ENCODE data around the gene LGALS3BP. TPM values are rescaled to one million over a fixed set of nuclear protein-coding genes. Genes with fewer than 3 reads are reported as not detected.
A peak's percentile ranks its signal among the peaks of the same experiment; 100 is the strongest.
"Not testable (repeated sequence)": the region's sequence is repeated elsewhere in the genome, so short reads cannot be mapped to it uniquely, and the experiment has no call there.

Gene LGALS3BP, protein sequence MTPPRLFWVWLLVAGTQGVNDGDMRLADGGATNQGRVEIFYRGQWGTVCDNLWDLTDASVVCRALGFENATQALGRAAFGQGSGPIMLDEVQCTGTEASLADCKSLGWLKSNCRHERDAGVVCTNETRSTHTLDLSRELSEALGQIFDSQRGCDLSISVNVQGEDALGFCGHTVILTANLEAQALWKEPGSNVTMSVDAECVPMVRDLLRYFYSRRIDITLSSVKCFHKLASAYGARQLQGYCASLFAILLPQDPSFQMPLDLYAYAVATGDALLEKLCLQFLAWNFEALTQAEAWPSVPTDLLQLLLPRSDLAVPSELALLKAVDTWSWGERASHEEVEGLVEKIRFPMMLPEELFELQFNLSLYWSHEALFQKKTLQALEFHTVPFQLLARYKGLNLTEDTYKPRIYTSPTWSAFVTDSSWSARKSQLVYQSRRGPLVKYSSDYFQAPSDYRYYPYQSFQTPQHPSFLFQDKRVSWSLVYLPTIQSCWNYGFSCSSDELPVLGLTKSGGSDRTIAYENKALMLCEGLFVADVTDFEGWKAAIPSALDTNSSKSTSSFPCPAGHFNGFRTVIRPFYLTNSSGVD
- total RNA-seq, result 73.3 and 74.2 TPM in 2 replicates

DNA sequence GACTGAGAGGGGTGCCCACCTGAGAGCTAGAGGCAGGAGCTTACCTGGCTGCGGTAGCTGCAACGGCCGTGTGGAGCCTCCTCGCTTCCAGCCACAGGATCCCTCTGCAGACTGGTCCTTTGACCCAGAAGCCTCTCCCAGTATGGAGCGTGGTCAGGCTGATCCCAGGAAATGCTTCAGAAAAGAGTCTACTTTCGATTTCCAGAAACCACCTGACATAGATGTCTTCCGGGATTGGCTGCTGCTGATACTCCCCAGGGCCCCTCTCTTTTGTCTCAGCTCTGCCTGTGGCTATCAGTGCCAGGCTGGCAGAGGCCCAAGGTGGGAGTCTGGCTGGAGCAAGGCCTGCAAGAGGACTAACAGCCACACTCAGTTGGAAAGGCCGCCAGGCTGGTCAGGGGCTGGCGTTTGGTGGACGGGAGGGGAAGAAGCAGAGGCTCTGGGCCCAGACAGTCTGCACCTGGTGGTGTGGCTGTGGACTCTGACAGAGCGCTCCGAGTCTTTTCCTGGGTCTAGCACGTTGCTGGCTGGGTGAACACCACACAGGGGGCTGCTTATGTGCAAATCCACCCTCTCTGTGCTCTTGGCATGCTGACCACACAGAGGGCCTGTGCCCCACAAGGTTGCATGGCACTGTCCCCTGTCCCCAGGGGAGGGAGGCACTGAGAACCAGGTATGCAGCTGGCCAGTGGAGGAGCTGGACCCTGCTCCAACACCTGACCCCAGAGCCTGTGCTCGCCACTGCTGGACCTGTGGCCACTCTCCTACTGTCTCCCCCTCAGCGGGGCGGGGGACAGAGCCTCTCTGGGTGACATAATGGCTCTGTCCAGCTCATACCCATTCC is at the start of gene LGALS3BP:
TSS of gene LGALS3BP (minus strand) at position 144 of the 844 bp plus-strand sequence. CDS start 2,732 bp downstream, outside the sequence.
- Mint-ChIP-seq H3K9me3 (no peaks in the 10 kb centered on the region), H3K27ac (peak within 1 kb of the TSS; percentile 88)
- intact Hi-C loops (cut with micrococcal nuclease), result no loop called here

DNA sequence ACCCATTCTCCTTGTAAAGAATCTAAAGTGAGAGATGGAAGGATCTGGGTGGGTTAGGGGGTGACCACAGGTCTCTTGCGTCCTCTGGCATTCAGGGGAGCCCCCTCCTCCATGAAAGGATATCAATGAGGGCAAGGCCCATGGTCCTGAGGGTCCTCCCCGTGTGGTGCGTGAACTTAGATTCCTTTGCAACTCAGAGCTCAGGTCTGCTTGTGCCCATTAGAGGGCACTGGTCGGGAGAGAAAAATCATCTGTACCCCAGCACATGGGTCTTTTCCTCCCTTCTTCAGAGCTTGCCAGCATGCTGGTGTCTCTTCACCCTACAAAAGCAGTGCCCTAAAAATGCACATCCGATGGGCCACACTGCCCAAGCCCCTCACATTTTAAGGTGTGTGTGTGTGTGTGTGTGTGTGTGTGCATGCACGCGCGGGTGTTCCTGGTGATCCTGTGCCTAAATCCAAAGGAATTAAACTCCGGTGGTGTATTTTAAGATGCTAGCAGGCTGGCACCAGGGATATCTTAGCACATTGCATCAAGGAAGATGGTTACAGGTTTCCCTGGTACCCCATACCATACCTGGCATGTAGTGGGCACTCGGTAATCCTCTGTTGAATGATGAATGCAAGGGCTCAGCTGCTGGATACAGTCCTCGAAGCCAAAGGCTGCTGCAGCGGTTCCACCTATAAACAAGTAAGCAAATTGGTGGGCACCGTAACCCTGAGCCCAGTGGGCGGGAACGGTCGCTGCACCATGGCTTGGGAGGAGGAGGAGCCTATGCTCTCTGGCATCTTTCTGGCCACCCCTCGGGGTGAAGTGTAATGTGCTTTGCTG is 49.0 kb upstream of the LGALS3BP start:
- peaks cover 39% of the 10 kb centered on the region for H3K27me3 Mint-ChIP-seq
- H3K4me1 Mint-ChIP-seq, result peaks cover 6% of the 10 kb centered on the region
- H3K27ac Mint-ChIP-seq, result no peak overlapping the region
- no peak overlapping the region for H3K4me3 Mint-ChIP-seq
- H3K36me3 Mint-ChIP-seq (ENCODE audit: low read depth), result no peaks in the 10 kb centered on the region
- intact Hi-C loops (cut with micrococcal nuclease), result no loop called here
- H3K9me3 Mint-ChIP-seq, result no peaks in the 10 kb centered on the region
- no peak for DNase-seq

More for the DNA sequence above, at the start of gene LGALS3BP:
- Mint-ChIP-seq H3K27me3 (no peaks in the 10 kb centered on the region), H3K4me3 (peak within 1 kb of the TSS; percentile 82), H3K36me3 (ENCODE audit: low read depth) (peaks cover 10% of the 10 kb centered on the region), H3K4me1 (peaks cover 11% of the 10 kb centered on the region)
- DNase-seq, result peak; percentile 85

DNA sequence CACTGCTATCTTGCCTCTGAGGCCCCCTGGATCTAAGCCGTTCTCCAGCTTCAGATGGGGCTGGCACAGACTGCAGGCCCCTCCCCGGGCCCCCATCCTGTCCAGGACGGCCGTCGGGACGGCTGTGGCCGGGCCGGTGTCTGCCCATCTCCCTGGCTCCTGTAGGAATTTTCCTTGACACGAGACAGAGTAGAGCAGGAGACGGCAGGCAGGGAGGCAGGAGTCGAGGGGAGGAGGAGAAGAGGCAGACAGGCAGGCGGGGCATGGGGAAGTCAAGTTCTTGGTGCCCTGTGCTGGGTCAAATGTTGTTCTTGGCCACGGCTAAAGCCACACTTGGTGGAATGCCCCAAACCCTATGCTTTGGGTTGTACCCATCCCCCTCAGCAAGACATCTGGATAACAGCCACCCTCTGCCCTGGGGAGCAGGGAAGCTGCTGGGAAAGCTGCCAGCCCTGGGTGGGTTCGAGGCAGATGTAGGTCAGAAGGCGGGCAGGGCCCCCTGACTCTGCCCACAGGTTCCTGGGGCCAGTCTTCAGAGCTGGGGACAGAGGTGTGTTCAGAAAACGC is 48.3 kb upstream of the LGALS3BP start:
- Mint-ChIP-seq H3K27ac (no peak overlapping the region), H3K9me3 (no peaks in the 10 kb centered on the region), H3K36me3 (ENCODE audit: low read depth) (no peaks in the 10 kb centered on the region), H3K4me3 (no peak overlapping the region), H3K27me3 (peaks cover 46% of the 10 kb centered on the region), H3K4me1 (peaks cover 6% of the 10 kb centered on the region)
- no peak for DNase-seq
- intact Hi-C loops (cut with micrococcal nuclease), result no loop called here

DNA sequence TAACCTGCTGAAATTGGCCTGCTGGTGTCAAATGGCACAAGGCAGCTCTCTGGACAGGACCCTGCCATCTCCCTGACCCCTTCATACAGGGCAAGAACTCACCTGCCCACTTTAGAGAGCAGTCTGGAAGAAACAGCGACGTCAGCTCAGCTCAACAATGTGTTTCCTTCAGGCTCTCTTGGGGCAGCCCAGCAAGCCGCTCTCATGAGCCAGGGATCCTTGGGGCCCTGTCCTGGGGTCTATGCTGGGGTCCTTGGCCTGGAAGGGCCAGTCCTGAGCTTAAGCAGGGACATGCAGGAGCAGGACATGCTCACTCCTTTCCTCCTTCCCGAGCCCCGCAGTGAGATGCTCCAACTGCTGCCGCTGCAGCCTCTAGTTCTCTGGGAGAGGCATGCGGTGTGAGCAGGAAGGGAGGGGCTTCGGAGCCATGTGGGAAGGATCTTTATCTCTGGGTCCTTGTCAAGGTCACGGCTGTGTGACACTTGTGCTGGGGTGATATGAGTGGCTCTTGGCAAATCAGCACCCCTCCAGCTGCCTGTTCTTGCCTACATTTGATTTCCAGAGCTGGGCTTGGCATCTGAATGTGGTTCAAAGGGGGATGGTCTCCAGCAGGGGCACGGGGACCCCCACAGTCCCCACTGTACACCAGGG is 47.7 kb upstream of the LGALS3BP start:
- no peaks in the 10 kb centered on the region for H3K9me3 Mint-ChIP-seq
- no peak overlapping the region for H3K4me3 Mint-ChIP-seq
- H3K4me1 Mint-ChIP-seq, result peaks cover 6% of the 10 kb centered on the region
- no peaks in the 10 kb centered on the region for H3K36me3 Mint-ChIP-seq (ENCODE audit: low read depth)
- no peak overlapping the region for H3K27ac Mint-ChIP-seq
- intact Hi-C loops (cut with micrococcal nuclease), result no loop called here
- DNase-seq, result no peak
- H3K27me3 Mint-ChIP-seq, result peaks cover 51% of the 10 kb centered on the region

DNA sequence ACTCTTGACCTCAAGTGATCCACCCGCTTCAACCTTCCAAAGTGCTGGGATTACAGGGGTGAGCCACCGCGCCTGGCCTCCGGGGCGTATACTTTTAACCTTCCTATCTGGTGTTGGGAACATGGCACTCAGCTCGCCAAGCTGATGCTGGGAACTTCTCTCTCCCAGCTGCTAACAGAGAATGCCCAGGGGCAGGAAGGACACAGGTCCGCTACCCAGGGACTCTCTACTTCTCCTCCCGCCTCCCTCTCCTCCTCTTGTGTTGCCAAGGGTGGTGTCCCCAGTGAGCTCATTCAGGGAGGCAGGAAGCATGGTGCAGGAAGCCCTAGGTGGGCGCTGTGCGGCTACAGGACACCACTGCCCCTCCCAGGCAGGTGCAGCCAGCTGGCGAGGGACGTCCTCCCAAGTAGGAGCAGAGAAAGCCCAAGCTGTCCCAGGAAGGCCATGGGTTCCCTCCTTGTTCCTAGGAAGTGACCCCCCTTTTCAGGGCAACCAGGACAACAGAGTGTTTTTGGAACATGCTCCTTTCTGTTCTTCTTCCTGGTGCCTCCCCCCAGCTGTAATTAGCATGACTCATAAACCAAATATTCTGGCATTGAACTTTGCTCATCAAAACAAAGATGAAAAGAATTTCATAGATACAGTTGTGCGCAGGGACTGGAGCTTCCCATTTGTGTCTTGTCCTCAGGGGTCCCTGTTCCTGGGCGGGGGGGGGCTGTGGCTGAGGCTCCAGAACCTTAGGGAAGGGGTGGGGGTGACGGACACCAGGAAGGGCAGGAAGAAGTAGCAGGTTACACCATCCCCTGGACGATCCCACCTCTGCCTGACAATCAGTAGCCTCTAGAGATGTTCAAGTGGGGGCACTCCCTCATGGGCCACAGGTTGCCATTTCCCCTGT is 46.9 kb upstream of the LGALS3BP start:
- intact Hi-C loops (cut with micrococcal nuclease), result no loop called here
- Mint-ChIP-seq H3K36me3 (ENCODE audit: low read depth) (no peaks in the 10 kb centered on the region), H3K27me3 (peaks cover 50% of the 10 kb centered on the region), H3K4me3 (peak overlapping the region; percentile 32), H3K4me1 (peaks cover 6% of the 10 kb centered on the region), H3K9me3 (no peaks in the 10 kb centered on the region), H3K27ac (no peak overlapping the region)
- no peak for DNase-seq

DNA sequence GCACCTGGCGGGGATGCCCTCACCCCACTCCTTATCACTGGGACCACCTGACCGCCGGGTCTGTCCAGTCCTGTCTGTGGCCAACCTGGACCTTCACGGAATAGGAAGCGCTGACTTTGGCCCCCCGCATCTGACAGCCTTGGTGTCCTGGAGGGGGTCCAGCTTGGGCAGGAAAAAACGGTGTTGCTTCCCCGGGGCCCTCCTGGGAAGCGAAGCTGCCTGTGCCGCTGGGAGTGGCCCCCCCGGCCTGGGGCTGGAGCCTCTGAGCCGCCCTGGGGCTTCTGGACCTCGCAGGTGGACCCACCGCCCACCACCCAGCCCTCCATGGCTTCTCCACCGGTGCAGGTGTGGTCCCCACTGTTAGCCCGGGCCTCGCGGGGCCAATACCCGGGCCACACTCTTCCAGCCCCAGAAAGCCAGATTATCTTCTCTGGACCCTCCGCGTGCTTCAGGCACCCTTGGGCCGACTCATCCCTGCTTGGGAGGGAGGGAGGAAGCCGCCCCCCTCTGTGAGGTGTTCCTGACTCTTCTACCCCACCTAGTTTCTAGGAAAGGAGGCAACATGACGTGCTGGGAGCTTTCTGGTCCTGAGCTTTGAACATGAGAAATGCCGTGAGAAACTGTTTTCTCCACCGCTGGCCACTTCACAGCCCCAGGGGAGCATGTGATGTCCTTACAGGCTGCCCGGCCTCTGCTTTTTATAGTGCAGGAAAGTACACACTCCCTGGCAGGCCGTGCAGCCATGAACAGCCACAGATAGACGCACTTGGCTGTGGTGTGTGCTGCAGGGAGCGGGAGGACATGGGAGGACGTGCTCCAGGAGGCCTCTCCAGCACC is 45.4 kb upstream of the LGALS3BP start:
- no peak for DNase-seq
- intact Hi-C loops (cut with micrococcal nuclease), result no loop called here
- no peaks in the 10 kb centered on the region for H3K36me3 Mint-ChIP-seq (ENCODE audit: low read depth)
- peak overlapping the region; percentile 32 for H3K4me3 Mint-ChIP-seq
- no peak overlapping the region for H3K27ac Mint-ChIP-seq
- no peaks in the 10 kb centered on the region for H3K9me3 Mint-ChIP-seq
- H3K4me1 Mint-ChIP-seq, result peaks cover 6% of the 10 kb centered on the region
- H3K27me3 Mint-ChIP-seq, result peaks cover 61% of the 10 kb centered on the region

DNA sequence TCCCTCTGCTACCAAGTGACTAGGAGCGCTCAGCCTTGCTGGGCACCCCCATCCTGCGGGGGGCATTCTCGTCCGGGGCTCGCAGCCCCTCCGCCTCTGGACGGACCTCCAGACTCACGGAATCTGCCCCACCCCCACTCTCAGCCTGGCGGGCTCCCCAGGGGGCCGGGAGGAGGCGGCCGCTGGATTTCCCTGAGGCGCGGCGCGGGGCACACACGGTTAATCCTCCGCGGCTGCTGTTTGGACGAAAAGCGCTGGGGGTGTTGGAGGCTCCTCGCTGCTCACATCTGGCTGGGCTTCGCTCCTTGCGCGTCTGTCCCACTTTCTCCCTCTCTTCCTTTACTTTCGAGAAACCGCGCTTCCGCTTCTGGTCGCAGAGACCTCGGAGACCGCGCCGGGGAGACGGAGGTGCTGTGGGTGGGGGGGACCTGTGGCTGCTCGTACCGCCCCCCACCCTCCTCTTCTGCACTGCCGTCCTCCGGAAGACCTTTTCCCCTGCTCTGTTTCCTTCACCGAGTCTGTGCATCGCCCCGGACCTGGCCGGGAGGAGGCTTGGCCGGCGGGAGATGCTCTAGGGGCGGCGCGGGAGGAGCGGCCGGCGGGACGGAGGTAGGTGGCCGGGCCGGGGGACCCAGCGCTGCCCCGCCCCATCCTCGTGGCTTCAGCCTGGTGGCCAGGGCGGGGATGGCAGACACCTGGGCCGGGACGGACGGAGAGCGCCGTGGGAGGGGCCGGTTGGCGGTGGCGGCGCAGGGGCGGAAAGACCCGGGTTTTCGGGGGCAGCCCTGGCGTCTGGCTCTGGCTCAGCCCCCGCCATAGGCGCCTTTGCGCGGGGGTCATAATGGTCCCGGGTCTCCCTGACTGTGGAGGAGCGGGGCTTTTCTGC is 44.4 kb upstream of the LGALS3BP start, which contains the start of gene C1QTNF1:
TSS of gene C1QTNF1 (plus strand) at position 284 of the 886 bp plus-strand sequence. CDS start 19,800 bp downstream, outside the sequence.
- no peaks in the 10 kb centered on the region for H3K9me3 Mint-ChIP-seq
- H3K36me3 Mint-ChIP-seq (ENCODE audit: low read depth), result no peaks in the 10 kb centered on the region
- H3K4me1 Mint-ChIP-seq, result peaks cover 6% of the 10 kb centered on the region
- peaks cover 62% of the 10 kb centered on the region for H3K27me3 Mint-ChIP-seq
- DNase-seq, result peak; percentile 79
- H3K27ac Mint-ChIP-seq, result no peak within 1 kb of the TSS
- H3K4me3 Mint-ChIP-seq, result peak within 1 kb of the TSS; percentile 87
- intact Hi-C loops (cut with micrococcal nuclease), result no loop called here

DNA sequence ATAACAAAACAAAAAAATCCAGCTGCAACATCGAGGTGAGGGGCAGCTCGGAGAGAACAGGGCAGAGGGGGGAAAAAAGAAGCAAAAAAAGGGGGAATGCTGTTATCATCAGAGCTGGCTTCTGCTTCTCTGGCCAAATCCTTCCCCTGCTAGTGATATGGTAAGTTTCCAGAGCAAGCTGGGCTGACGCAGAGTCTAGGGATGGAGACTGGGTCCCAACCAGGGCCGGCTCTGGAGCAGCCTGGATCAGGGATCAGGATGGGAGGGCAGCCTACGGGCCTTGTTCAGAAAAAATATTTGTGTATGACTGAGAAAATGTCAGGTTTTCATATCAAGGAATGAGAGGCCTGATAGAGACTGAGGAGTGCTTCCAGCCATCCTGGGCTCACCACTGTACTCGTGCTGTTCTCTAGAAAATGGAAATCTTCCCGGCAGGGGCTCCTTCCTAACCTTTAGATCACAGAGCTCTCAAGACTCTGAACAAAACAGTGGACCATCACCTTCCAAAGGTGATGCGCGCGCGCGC is 43.5 kb upstream of the LGALS3BP start:
- H3K27me3 Mint-ChIP-seq, result peaks cover 63% of the 10 kb centered on the region
- intact Hi-C loops (cut with micrococcal nuclease), result no loop called here
- no peak for DNase-seq
- H3K27ac Mint-ChIP-seq, result no peak overlapping the region
- H3K9me3 Mint-ChIP-seq, result no peaks in the 10 kb centered on the region
- H3K36me3 Mint-ChIP-seq (ENCODE audit: low read depth), result no peaks in the 10 kb centered on the region
- peaks cover 6% of the 10 kb centered on the region for H3K4me1 Mint-ChIP-seq
- peak overlapping the region; percentile 38 for H3K4me3 Mint-ChIP-seq

DNA sequence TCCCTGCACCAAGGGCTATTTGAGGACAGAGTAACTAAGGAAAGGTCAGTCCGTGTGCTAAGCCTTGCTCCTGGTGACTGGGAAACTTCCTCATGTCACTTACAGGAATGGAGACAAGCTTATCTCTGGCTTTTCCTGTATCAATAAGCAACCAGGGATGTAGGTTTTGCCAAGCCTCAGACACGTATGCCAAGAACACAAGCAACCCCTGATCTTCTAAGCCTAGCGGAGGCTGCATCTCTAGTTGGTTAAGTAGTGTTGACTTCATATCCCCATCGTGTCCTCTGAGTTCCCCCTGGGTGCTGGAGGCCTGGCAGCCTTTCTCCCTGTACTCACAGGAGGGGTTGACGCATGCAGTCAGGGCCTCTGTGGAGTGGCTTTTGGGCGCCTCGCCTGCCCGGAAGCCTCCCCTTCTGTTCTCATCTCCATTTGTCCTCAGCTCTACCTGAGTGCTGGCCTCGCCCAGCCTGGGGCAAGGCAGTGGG is 42.8 kb upstream of the LGALS3BP start:
- Mint-ChIP-seq H3K27ac (no peak overlapping the region), H3K36me3 (ENCODE audit: low read depth) (no peaks in the 10 kb centered on the region), H3K4me1 (peaks cover 6% of the 10 kb centered on the region), H3K9me3 (no peaks in the 10 kb centered on the region), H3K27me3 (peaks cover 59% of the 10 kb centered on the region), H3K4me3 (no peak overlapping the region)
- intact Hi-C loops (cut with micrococcal nuclease), result no loop called here
- DNase-seq, result no peak

DNA sequence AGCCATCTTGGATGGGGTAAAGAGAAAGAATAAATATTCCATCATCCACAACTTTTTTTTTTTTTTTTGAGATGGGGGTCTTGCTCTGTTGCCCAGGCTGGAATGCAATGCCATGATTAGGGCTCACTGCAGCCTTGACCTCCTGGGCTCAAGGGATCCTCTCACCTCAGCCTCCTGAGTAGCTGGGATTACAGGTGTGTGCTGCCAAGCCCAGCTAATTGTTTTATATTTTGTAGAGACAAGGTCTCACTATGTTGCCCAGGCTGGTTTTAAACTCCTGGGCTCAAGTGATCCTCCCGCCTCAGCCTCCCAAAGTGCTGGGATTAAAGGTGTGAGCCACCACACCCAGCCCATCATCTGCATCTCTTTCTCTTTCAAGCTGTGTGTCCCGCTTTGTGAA is 42.2 kb upstream of the LGALS3BP start:
- intact Hi-C loops (cut with micrococcal nuclease); H3K9me3 Mint-ChIP-seq; H3K36me3 Mint-ChIP-seq (ENCODE audit: low read depth); H3K4me1 Mint-ChIP-seq; H3K27ac Mint-ChIP-seq; DNase-seq; H3K4me3 Mint-ChIP-seq: not testable (repeated sequence)
- H3K27me3 Mint-ChIP-seq, result peaks cover 55% of the 10 kb centered on the region
